Keratinocyte (primary cell): Measurements from ENCODE around the gene PABPN1L. TPM values are rescaled to one million over a fixed set of nuclear protein-coding genes. Genes with fewer than 3 reads are reported as not detected.

Experiments
- DNase-seq: peaks from one replicate; pipeline ENCODE4 v3.0.0-alpha.2; 2011; ENCODE audit warnings: low read depth, missing footprints, low spot score
- FAIRE-seq: peaks from 2 replicates; lab custom pipeline; 2011; peaks lifted over from hg19 to GRCh38; lab: Jason Lieb, UNC
- H2AFZ ChIP-seq: 2 replicates; pipeline ENCODE4 v1.6.0; 2012; ENCODE audit warnings: low read length, control low read depth, inconsistent platforms; ENCODE audit not compliant: control insufficient read depth
- H3K27ac ChIP-seq: 2 replicates; pipeline ENCODE4 v1.5.1; 2011; ENCODE audit warnings: low read length; ENCODE audit not compliant: control insufficient read depth, insufficient read depth
- H3K27me3 ChIP-seq: 3 replicates; pipeline ENCODE4 v1.6.0; 2011; ENCODE audit warnings: low read length; ENCODE audit not compliant: control insufficient read depth, insufficient read depth; ENCODE audit errors: extremely low read depth
- H3K36me3 ChIP-seq, 2 experiments: 2 replicates in 1 of 2; 3 replicates in 1 of 2; pipeline ENCODE4 v1.5.1; 2011; ENCODE audit warnings: low read length in 2 of 2, mild to moderate bottlenecking in 1 of 2; ENCODE audit not compliant: control insufficient read depth in 2 of 2, insufficient read depth in 2 of 2; ENCODE audit errors: extremely low read depth in 1 of 2
- H3K4me1 ChIP-seq: 3 replicates; pipeline ENCODE4 v1.5.1; 2011; ENCODE audit warnings: low read length; ENCODE audit not compliant: control insufficient read depth, insufficient read depth; ENCODE audit errors: extremely low read depth
- H3K4me2 ChIP-seq: 3 replicates; pipeline ENCODE4 v1.6.0; 2011; ENCODE audit warnings: low read depth, low read length; ENCODE audit not compliant: control insufficient read depth, insufficient read depth; ENCODE audit errors: extremely low read depth
- H3K4me3 ChIP-seq, 3 experiments: fragments of 200-600 bp in 1 of 3; sonication (generic) in 1 of 3; 2 replicates in 2 of 3; 3 replicates in 1 of 3; pipeline ENCODE4 v1.5.1; 2011 to 2016; ENCODE audit warnings: low read length in 3 of 3, mild to moderate bottlenecking in 3 of 3, control low read depth in 2 of 3, inconsistent platforms in 1 of 3, low read depth in 1 of 3, mixed read lengths in 1 of 3, mixed run types in 1 of 3, moderate library complexity in 1 of 3; ENCODE audit not compliant: control insufficient read depth in 2 of 3, insufficient read depth in 2 of 3; ENCODE audit errors: extremely low read depth in 1 of 3
- H3K79me2 ChIP-seq: 2 replicates; pipeline ENCODE4 v1.6.0; 2012; ENCODE audit warnings: low read length; ENCODE audit not compliant: control insufficient read depth, insufficient read depth
- H3K9ac ChIP-seq: 3 replicates; pipeline ENCODE4 v1.6.0; 2011; ENCODE audit warnings: low read length; ENCODE audit not compliant: control insufficient read depth, insufficient read depth; ENCODE audit errors: extremely low read depth
- H3K9me1 ChIP-seq: 3 replicates; pipeline ENCODE4 v1.6.0; 2011; ENCODE audit warnings: low read length; ENCODE audit not compliant: control insufficient read depth, insufficient read depth; ENCODE audit errors: extremely low read depth
- H3K9me3 ChIP-seq: 2 replicates; pipeline ENCODE4 v1.5.1; 2012; ENCODE audit warnings: low read depth, low read length; ENCODE audit not compliant: control insufficient read depth
- H4K20me1 ChIP-seq: 3 replicates; pipeline ENCODE4 v1.6.0; 2011; ENCODE audit warnings: low read length; ENCODE audit not compliant: control insufficient read depth, insufficient read depth; ENCODE audit errors: extremely low read depth
- CTCF ChIP-seq, 3 experiments: IDR thresholded peaks in 1 of 3; conservative IDR thresholded peaks in 1 of 3; optimal IDR thresholded peaks in 1 of 3; 2 replicates in 2 of 3; 3 replicates in 1 of 3; pipeline versions ENCODE3 to v1.5.1; 2011; ENCODE audit warnings: low read length in 3 of 3, mild to moderate bottlenecking in 3 of 3, moderate library complexity in 2 of 3, control low read depth in 1 of 3, inconsistent platforms in 1 of 3; ENCODE audit not compliant: insufficient read depth in 2 of 3; ENCODE audit errors: extremely low read depth in 1 of 3
- EZH2 ChIP-seq: IDR thresholded peaks from one replicate; pipeline ENCODE4 v1.6.1; 2012; ENCODE audit warnings: inconsistent platforms, mild to moderate bottlenecking, low read length, moderate library complexity
- dilution Hi-C: fragments of 300-500 bp; cut with MboI; formaldehyde crosslinking; loops from one replicate; pipeline ENCODE4 v1.7.0; 2020; ENCODE audit warnings: low sequenced_read_pairs; ENCODE audit not compliant: extremely low pct_ligation_motif_present
- polyA plus RNA-seq, 5 experiments: library from polyadenylated mRNA; depleted of rRNA in 3 of 5; stranded (reverse) in 3 of 5; stranded (forward) in 1 of 5; unstranded in 1 of 5; fragments of >200 nt; gene quantifications; 1 replicate in 1 of 5; 2 replicates in 3 of 5; 3 replicates in 1 of 5; pipeline versions ENCODE4 v1.2.1 to v1.2.3, GENCODE V29; 2011 to 2012; ENCODE audit warnings: missing spikeins in 2 of 5, low read depth in 1 of 5, low replicate concordance in 1 of 5

The PABPN1L gene
- polyA plus RNA-seq, 1 donor (not counting 4 experiments of a cell fraction or from before 2014, with no cell fraction given), result not detected

DNA sequence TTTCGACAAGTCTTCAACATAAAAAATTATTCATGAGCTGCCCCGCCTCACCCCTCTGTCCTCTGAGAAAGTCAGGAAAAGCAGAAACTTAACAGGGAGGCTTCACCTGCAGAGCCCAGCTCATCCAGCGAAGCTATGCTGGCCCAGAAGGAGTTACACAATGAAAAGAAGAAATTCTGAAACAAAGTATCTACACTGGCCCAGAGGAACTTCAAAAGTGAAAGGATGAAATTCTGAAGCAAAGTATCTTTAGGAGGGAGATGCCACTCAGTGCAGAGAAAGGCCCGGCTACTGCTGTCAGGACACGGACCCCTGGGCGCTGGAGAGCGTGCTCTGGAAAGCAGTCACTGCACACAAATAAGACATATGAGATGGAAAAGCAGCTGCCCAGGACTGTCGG lies 11.3 kb downstream of the PABPN1L start:
- Histone ChIP-seq H3K9me3 (no peaks in the 10 kb centered on the region), H3K9ac (no peak overlapping the region), H3K9me1 (no peaks in the 10 kb centered on the region), H3K4me2 (no peak overlapping the region), H4K20me1 (no peaks in the 10 kb centered on the region), H3K79me2 (peaks cover 5% of the 10 kb centered on the region), H3K36me3 (peaks cover 6 to 7% of the 10 kb centered on the region in 2 experiments), H3K27ac (no peak overlapping the region), H2AFZ (no peak overlapping the region), H3K4me3 (no peak overlapping the region), H3K27me3 (no peaks in the 10 kb centered on the region), H3K4me1 (peaks cover 5% of the 10 kb centered on the region)
- TF ChIP-seq CTCF (optimal IDR thresholded peaks at IDR 0.05 in 1 of 3, IDR thresholded peaks at IDR 0.05 in 1 of 3, conservative IDR thresholded peaks at IDR 0.05 in 1 of 3; ENCODE audit: extremely low read depth in 1 of 3, insufficient read depth in 2 of 3, low read length in 3 of 3) (no peak), EZH2 (no peak)
- FAIRE-seq (no peak), DNase-seq (no peak)
- dilution Hi-C loops, result no loop called here

DNA sequence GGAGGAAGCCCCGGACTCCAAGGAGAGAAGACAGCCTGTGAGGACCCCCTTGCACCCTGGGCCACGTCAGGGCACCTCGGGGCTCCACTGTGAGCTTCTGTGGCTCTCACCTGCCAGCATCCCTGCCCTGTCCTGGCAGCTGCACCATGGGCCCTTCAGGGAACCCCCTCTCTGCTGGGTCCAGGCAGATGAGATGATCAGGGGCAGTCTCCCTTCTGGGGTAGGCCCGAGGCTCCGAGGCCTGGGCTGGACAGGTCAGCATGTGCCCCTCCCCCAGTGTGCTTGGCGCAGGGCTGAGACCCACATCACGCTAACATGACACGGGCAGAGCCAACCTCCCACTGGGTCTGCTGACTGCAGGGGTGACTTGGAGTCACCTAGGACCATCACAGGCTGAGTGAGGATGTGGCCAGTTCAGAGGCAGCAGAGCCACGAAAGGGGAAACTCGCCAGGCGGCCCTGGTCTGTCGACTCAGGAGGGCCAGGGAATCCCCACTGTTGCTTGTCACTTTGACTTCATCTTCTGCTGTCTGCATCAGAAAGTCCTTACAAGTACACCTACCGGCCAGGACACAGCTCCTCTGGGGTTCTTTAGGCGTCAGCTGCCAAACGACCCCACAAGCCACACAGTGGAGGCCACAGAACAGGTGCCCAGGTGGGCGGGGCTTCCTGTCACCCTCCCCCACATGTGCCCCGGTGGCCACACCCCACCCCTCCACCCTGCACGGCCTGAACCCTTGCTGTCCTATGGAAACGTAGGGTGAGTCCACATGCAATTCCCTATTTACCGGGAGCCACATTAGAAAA lies 12.0 kb downstream of the PABPN1L start:
- dilution Hi-C loops, result no loop called here
- H3K9me3 ChIP-seq, result no peaks in the 10 kb centered on the region
- no peak overlapping the region for H3K27ac ChIP-seq
- no peak overlapping the region for H2AFZ ChIP-seq
- no peak overlapping the region for H3K4me3 ChIP-seq
- no peak for FAIRE-seq
- H3K4me1 ChIP-seq, result peaks cover 5% of the 10 kb centered on the region
- H4K20me1 ChIP-seq, result no peaks in the 10 kb centered on the region
- H3K4me2 ChIP-seq, result no peak overlapping the region
- no peak for DNase-seq
- H3K79me2 ChIP-seq, result peaks cover 5% of the 10 kb centered on the region
- H3K36me3 ChIP-seq, result peaks cover 6% of the 10 kb centered on the region in 2 experiments
- H3K9ac ChIP-seq, result no peak overlapping the region
- TF ChIP-seq EZH2 (no peak), CTCF (optimal IDR thresholded peaks at IDR 0.05 in 1 of 3, IDR thresholded peaks at IDR 0.05 in 1 of 3, conservative IDR thresholded peaks at IDR 0.05 in 1 of 3; ENCODE audit: extremely low read depth in 1 of 3, insufficient read depth in 2 of 3, low read length in 3 of 3) (no peak)
- H3K27me3 ChIP-seq, result no peaks in the 10 kb centered on the region
- no peaks in the 10 kb centered on the region for H3K9me1 ChIP-seq
